GM19240 (cell line): ENCODE measurements around the gene UCMA.

Experiments used
- DNase-seq: peaks from one replicate; pipeline ENCODE4 v3.0.0; 2011; ENCODE audit warnings: low spot score; ENCODE audit not compliant: insufficient read length

Gene UCMA

GRCh38 chr10:13187135-13187534, 47.0 kb downstream of the UCMA start:
- no peak for DNase-seq

GRCh38 chr10:13184730-13185514, 49.3 kb downstream of the UCMA start:
- no peak for DNase-seq

DNA sequence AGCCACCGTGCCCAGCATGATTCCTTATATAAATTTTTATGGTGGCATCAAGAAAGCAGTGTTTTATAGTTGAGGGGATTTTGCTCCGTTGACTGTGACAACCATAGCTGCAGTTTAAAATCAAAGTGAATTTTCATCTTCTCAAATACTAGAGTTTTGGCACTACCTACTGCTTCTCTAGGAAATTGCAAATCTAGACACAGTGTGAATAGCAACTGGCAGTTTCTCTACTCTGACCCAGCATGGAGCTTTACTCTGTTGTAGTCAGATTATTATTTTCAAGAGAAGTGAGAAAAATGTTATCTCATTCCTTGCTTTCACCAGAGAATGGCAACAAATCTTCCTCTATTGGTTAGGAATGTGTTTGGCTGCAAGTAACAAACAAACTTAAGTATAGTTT, 49.9 kb downstream of the UCMA start:
- DNase-seq, result no peak

DNA sequence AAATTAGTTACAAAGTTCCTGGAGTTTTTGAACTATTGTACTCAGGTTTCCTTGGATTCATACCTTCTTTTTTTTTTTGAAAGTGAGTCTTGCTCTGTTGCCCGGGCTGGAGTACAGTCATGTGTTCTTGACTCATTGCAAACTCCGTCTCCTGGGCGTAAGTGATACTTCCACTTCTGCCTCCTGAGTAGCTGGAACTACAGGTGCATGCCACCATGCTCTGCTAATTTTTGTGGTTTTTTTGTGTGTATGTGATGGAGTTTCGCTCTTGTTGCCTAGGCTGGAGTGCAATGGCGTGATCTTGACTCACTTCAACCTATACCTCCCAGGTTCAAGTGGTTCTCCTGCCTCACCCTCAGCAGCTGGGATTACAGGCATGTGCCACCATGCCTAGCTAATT, 50.5 kb downstream of the UCMA start:
- no peak for DNase-seq

DNA sequence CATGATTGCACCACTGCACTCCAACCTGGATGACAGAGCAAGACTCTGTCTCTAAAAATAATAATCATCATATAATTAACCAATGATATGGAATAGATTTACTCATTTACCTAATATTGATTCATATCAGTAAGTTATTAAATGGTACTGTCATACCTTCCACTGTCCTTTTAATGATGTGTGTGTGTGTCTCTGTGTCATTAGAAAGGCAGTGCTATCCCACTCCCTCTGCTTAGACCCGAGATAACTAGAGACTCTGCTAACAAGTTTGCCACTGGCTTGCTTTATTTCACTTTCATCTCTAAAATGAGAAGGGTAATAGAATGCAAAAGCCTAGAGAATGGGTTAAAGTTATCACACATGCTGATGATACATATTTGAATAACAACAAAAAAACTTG, 51.8 kb downstream of the UCMA start:
- no peak for DNase-seq

GRCh38 chr10:13180788-13181187, 53.4 kb downstream of the UCMA start:
- no peak for DNase-seq

DNA sequence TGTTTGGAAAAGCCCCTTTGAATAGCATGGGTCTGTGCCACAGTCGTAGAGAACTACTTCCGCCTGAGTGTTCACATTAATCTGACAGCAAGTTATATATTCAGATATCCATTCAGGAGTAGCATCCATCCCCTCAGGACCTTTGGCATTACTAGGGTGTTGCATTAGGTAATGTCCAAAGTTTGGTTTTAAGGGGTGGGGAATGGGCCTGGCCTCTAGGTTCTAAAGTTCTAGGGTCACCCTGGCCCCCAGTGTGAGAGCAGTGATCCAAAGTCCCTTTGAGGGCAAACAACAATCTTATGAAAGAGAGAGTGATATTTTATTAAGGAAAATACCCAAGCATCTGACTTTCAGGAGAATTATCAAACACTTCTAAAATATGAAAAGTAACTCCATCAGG, 60.6 kb downstream of the UCMA start:
- DNase-seq, result no peak
